IPS DF 6.9 (cell line): ENCODE data around the gene PDE7B.

Experiments used
- DNase-seq: peaks from one replicate; pipeline ENCODE4 v3.0.0-alpha.2; 2013; ENCODE audit warnings: low read depth, low spot score
- H3K27ac ChIP-seq: one replicate; pipeline ENCODE4 v1.5.1; 2013; ENCODE audit warnings: low read length, control low read depth
- H3K27me3 ChIP-seq: 2 replicates; pipeline ENCODE4 v1.6.1; 2013; ENCODE audit warnings: mild to moderate bottlenecking, low read length; ENCODE audit not compliant: control insufficient read depth, insufficient read depth
- H3K36me3 ChIP-seq: 2 replicates; pipeline ENCODE4 v1.6.1; 2013; ENCODE audit warnings: low read length; ENCODE audit not compliant: control insufficient read depth, insufficient read depth
- H3K4me1 ChIP-seq: 2 replicates; pipeline ENCODE4 v1.6.1; 2013; ENCODE audit warnings: low read length; ENCODE audit not compliant: control insufficient read depth, insufficient read depth
- H3K4me3 ChIP-seq: 2 replicates; pipeline ENCODE4 v1.5.1; 2013; ENCODE audit warnings: mild to moderate bottlenecking, low read length
- H3K9me3 ChIP-seq: 2 replicates; pipeline ENCODE4 v1.6.1; 2013; ENCODE audit warnings: low read length, inconsistent platforms; ENCODE audit not compliant: control insufficient read depth, insufficient read depth
- WGBS: extraction: QIAGEN DNeasy Blood & Tissue Kit; methylation state at CpG from one replicate; pipeline ENCODE4 v1.1.7; 2013; ENCODE audit warnings: mixed read lengths, missing lambda C conversion rate; ENCODE audit not compliant: insufficient read length, insufficient coverage; 5-methylcytosine and 5-hydroxymethylcytosine counted together

PDE7B gene

DNA sequence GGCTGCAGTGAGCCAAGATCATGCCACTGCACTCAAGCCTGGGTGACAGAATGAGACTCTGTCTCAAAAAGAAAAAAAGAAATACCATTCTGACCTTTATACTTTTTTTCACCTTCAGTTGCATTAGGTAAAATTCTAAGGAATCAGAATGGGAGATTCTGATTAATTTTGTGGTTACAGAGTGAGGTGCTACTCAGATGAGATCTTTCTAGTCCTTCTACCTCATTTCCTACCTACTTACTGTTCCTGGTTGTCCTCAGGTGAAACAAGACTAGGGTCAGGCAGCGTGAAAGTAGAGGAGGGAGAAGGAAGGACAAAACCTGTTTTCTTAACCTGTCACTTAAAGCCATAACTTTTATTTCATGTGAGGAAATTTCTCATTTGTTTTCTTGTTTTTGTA is 334.9 kb downstream of the PDE7B start:
- Histone ChIP-seq H3K4me1 (no peaks in the 10 kb centered on the region), H3K36me3 (no peaks in the 10 kb centered on the region)
- WGBS = no CpG with 5 or more reads among the region's 1 CpG

DNA sequence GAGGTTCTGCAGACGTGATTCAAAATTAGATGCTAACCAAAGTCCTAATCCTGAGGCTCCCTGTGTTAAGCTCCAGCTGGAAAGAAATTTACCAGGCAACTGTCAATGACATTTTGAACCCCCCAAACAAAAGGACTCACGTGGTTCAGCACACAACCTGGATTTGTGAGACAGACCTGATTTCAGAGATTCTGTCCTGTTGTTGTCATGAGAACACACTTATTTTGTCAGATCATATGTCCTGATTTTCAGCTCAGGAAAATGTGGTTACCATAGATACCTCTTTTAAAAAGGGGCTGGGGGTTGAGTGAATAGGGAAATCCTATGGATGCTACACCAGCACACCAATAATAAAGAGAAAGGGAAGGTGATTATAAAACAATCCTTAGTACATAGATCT is 337.0 kb downstream of the PDE7B start:
- Histone ChIP-seq H3K27ac (no peak overlapping the region), H3K36me3 (no peaks in the 10 kb centered on the region), H3K27me3 (no peaks in the 10 kb centered on the region), H3K4me1 (no peaks in the 10 kb centered on the region), H3K4me3 (no peak overlapping the region), H3K9me3 (no peaks in the 10 kb centered on the region)
- DNase-seq = no peak
- no CpG with 5 or more reads among the region's 2 CpGs for WGBS

More for the DNA sequence above, 334.9 kb downstream of the PDE7B start:
- DNase-seq = no peak
- H3K9me3 ChIP-seq = no peaks in the 10 kb centered on the region
- no peaks in the 10 kb centered on the region for H3K27me3 ChIP-seq
- H3K4me3 ChIP-seq = no peak overlapping the region
- no peak overlapping the region for H3K27ac ChIP-seq

DNA sequence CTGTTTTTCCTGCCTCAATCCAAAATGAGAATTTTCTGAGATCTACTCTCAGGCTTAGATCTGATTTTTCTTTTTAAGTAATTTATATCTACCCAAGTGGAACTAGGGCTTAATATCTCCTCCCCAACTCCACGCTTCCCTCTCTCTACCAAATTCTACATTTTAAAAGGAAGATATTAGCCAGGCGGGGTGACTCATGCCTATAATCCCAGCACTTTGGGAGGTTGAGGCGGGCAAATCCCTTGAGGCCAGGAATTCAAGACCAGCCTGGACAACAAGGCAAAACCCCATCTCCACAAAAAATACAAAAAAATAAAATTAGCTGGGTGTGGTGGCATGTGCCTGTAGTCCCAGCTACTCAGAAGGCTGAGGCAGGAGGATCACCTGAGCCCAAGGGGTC is 337.6 kb downstream of the PDE7B start:
- Histone ChIP-seq H3K36me3 (no peaks in the 10 kb centered on the region), H3K27me3 (no peaks in the 10 kb centered on the region), H3K4me3 (no peak overlapping the region), H3K4me1 (no peaks in the 10 kb centered on the region), H3K27ac (no peak overlapping the region), H3K9me3 (no peaks in the 10 kb centered on the region)
- DNase-seq = no peak
- WGBS = no CpG with 5 or more reads among the region's 3 CpGs

DNA sequence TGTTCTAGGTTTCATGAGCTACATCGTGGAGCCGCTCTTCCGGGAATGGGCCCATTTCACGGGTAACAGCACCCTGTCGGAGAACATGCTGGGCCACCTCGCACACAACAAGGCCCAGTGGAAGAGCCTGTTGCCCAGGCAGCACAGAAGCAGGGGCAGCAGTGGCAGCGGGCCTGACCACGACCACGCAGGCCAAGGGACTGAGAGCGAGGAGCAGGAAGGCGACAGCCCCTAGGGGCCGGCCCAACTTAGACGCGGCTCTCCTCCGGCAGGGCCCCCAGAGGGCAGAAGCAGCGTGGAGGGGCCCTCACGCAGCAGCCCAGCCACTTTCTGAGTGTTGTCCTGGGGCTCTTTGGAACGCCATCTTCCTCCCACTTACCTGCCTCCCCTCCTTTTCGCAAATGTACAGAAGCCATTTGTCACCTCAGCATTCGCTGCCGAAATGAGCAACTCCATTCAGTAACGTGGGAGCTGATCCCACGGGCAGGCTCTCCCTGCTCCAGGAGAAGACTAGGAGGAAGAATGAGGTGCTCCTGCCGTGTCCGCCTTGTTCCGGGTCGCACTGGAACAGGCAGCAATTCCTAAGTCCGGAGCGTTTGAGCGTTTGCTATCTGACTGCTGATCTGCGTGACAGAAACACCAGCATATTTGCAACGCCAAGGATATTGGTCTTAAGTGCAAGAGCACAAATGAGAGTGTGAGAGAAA is 340.3 kb downstream of the PDE7B start:
- Histone ChIP-seq H3K4me1 (no peaks in the 10 kb centered on the region), H3K36me3 (no peaks in the 10 kb centered on the region), H3K9me3 (no peaks in the 10 kb centered on the region), H3K4me3 (no peak overlapping the region), H3K27ac (no peak overlapping the region), H3K27me3 (no peaks in the 10 kb centered on the region)
- no CpG with 5 or more reads among the region's 32 CpGs for WGBS
- no peak for DNase-seq

DNA sequence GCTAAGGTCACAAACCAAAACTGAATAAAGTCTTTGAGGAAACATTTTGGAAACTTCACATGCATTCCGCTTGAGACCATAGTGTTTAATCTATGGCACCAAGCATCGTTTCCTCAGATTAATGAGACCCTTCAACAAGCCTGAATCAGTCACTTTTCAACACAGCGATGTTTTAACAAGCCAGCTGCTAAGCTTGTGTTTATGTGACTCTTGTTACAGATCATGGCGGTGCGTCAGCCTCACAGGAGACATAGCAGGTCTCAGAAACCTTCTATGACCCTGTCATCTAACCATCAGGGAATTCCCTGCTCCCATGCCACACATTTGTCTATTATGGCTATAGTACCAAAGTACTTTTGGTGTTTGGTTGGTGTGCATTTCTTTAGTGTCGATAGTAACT is 341.4 kb downstream of the PDE7B start:
- H3K4me3 ChIP-seq = no peak overlapping the region
- no peaks in the 10 kb centered on the region for H3K27me3 ChIP-seq
- H3K27ac ChIP-seq = no peak overlapping the region
- WGBS = no CpG with 5 or more reads among the region's 6 CpGs
- H3K4me1 ChIP-seq = no peaks in the 10 kb centered on the region
- no peak for DNase-seq
- no peaks in the 10 kb centered on the region for H3K36me3 ChIP-seq
- H3K9me3 ChIP-seq = no peaks in the 10 kb centered on the region

DNA sequence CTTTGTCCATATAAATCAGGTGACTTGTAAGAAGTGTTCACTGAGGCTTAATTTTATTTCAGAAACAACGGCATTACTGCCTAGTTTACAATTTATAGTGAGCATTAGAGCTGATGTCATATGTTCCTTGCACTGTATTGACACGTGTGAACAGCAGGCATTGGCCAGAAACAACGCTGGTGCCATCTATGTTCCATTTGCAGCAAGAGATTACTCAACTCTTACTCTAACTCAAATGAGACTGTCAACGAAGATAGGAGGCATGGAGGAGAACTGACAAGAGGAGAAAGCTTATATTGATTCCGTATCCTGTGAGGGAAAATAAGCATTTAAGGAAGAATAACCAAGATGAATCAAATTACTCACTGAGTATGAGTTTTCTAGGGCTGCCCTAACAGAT is 350.2 kb downstream of the PDE7B start:
- Histone ChIP-seq H3K27ac (no peak overlapping the region), H3K36me3 (no peaks in the 10 kb centered on the region), H3K27me3 (no peaks in the 10 kb centered on the region), H3K9me3 (no peaks in the 10 kb centered on the region), H3K4me1 (no peaks in the 10 kb centered on the region), H3K4me3 (no peak overlapping the region)
- no peak for DNase-seq
- no CpG with 5 or more reads among the region's 5 CpGs for WGBS

DNA sequence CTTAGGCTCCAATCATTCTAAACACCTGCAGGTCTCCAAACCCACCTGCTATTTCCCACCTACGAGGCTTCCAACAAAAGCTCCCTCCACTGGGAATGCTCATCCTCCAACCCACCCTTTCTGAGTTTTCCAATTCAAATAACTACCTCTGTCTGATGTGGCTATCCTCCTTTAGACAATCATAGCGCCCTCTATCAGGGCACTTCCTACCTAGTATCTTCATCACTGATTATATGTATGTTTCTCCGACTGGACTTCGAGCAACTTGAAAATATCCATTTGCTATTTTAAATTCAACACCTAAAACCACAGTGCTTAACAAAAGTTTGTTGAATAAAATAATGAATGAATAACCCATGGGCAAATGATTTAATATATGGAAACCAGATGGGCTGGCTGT is 357.3 kb downstream of the PDE7B start:
- WGBS = no CpG with 5 or more reads among the region's 4 CpGs
- no peak overlapping the region for H3K27ac ChIP-seq
- DNase-seq = no peak
- H3K9me3 ChIP-seq = no peaks in the 10 kb centered on the region
- H3K36me3 ChIP-seq = no peaks in the 10 kb centered on the region
- H3K27me3 ChIP-seq = no peaks in the 10 kb centered on the region
- no peak overlapping the region for H3K4me3 ChIP-seq
- no peaks in the 10 kb centered on the region for H3K4me1 ChIP-seq

DNA sequence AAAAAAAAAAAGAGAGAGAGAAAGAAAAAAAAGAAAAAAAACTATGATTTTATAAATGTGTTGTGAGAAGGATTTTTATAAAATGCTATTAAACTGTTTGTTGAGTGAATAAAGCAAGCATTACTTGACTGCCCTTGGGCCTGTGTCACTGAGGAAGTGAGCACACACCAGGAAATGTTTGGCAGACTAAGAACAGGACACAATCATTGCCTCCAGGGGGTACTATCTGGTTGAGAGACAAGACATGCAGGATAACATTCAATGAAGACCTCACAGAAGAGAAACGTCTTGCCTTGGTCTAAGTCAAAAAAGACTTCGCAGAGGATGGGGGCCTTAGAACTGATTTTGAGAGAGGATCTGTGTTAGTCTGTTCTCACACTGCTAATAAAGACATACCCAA is 358.0 kb downstream of the PDE7B start:
- WGBS = no CpG with 5 or more reads among the region's 2 CpGs

DNA sequence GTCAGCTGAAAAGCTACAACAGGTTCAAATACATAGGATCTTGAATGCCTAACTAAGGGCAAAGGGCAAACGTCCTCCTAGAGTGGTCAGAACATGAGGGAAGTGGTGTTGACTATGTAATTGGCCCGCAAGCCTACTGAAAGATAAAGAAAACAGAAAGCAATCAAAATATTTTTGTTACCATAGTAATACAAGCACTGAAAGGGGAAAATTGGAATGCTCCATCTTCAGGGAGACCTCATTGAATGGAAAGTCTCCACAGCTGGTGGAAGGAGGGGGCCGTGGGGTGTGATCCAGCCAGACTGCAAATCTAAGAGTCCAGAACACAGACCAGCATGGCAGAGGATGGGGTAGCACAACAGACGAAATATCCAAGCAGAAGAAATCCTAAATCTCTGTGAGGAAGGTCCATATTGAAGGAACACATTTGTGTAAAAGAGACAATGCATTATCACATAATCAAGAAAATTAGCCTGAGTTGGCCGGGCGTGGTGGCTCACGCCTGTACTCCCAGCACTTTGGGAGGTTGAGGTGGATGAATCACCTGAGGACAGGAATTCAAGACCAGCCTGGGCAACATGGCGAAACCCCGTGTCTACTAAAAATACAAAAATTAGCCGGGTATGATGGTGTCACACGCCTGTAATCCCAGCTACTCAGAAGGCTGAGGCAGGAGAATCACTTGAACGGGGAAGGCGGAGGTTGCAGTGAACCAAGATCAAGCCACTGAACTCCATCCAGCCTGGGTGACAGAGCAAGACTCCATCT is 359.1 kb downstream of the PDE7B start:
- H3K4me3 ChIP-seq = no peak overlapping the region
- no peaks in the 10 kb centered on the region for H3K36me3 ChIP-seq
- no peaks in the 10 kb centered on the region for H3K27me3 ChIP-seq
- DNase-seq = no peak
- no peak overlapping the region for H3K27ac ChIP-seq
- no peaks in the 10 kb centered on the region for H3K4me1 ChIP-seq
- WGBS = no CpG with 5 or more reads among the region's 13 CpGs
- H3K9me3 ChIP-seq = no peaks in the 10 kb centered on the region

More for the DNA sequence above, 358.0 kb downstream of the PDE7B start:
- H3K4me3 ChIP-seq = no peak overlapping the region
- no peak overlapping the region for H3K27ac ChIP-seq
- no peaks in the 10 kb centered on the region for H3K36me3 ChIP-seq
- no peaks in the 10 kb centered on the region for H3K27me3 ChIP-seq
- H3K4me1 ChIP-seq = no peaks in the 10 kb centered on the region
- no peaks in the 10 kb centered on the region for H3K9me3 ChIP-seq
- no peak for DNase-seq

DNA sequence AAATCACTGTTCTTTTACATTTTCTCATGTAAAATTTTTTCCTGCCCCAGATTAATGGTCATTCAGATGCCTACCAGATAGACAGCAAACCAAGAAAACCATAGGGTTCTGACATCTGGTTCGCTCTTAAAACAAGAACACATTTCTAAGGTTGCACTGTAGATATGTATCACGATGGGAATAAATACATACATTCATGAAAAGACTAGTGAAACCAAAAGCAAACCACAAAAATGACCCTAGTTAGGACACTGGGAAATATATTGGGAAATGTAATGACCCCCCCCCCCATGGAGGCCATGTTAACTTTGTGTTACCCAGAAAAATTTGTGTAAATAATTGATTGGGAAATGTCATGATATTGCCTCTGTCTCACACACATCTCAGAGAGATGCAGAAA is 361.1 kb downstream of the PDE7B start:
- no CpG with 5 or more reads among the region's 2 CpGs for WGBS
- Histone ChIP-seq H3K4me1 (no peaks in the 10 kb centered on the region), H3K27me3 (no peaks in the 10 kb centered on the region), H3K9me3 (no peaks in the 10 kb centered on the region), H3K4me3 (no peak overlapping the region), H3K27ac (no peak overlapping the region), H3K36me3 (no peaks in the 10 kb centered on the region)
- DNase-seq = no peak
